NCI-H146 (cell line): ENCODE data around the gene SLC13A5.

Experiments
- DNase-seq: peaks from one replicate; lab custom pipeline; 2025; lab: John Stamatoyannopoulos, UW

Gene SLC13A5

GRCh38 chr17:6638046-6638908 is 74.9 kb downstream of the SLC13A5 start:
- no peak for DNase-seq

- no peak for DNase-seq
Measured at GRCh38 chr17:6637458-6637840, 75.7 kb downstream of the SLC13A5 start.

GRCh38 chr17:6636616-6637457 is 76.3 kb downstream of the SLC13A5 start:
- DNase-seq, result no peak

- DNase-seq, result no peak
Measured at GRCh38 chr17:6636105-6636504, 77.1 kb downstream of the SLC13A5 start.
